Neutrophil (primary cell): ENCODE data around the gene ACTR5.

Source experiments
- H3K27ac ChIP-seq: fragments of 200-600 bp; sonication (generic); 2 replicates; pipeline ENCODE4 v1.5.1; 2016; ENCODE audit warnings: mild to moderate bottlenecking, moderate library complexity
- H3K27me3 ChIP-seq: fragments of 200-600 bp; sonication (generic); 2 replicates; pipeline ENCODE4 v1.6.0; 2016; ENCODE audit warnings: mild to moderate bottlenecking
- H3K36me3 ChIP-seq: fragments of 200-600 bp; sonication (generic); 2 replicates; pipeline ENCODE4 v1.5.1; 2017
- H3K4me1 ChIP-seq, 2 experiments: fragments of 200-600 bp in 1 of 2; sonication (generic) in 1 of 2; 1 replicate in 1 of 2; 2 replicates in 1 of 2; pipeline versions ENCODE4 v1.5.1 to v1.6.1; 2013 to 2016; ENCODE audit warnings: low read depth in 1 of 2, low read length in 1 of 2, mild to moderate bottlenecking in 1 of 2, moderate library complexity in 1 of 2; ENCODE audit not compliant: control insufficient read depth in 1 of 2, insufficient read depth in 1 of 2
- H3K4me3 ChIP-seq, 2 experiments: fragments of 200-600 bp in 1 of 2; sonication (generic) in 1 of 2; 1 replicate in 1 of 2; 2 replicates in 1 of 2; pipeline ENCODE4 v1.5.1; 2013 to 2016; ENCODE audit warnings: low read depth in 1 of 2, low read length in 1 of 2, mild to moderate bottlenecking in 1 of 2, moderate library complexity in 1 of 2
- H3K9me3 ChIP-seq: fragments of 200-600 bp; sonication (generic); 2 replicates; pipeline ENCODE4 v1.5.1; 2016
- CTCF ChIP-seq: fragments of 200-600 bp; sonication (generic); IDR thresholded peaks from 2 replicates; pipeline ENCODE4 v1.5.1; 2016; ENCODE audit warnings: antibody characterized with exemption

The ACTR5 gene

DNA sequence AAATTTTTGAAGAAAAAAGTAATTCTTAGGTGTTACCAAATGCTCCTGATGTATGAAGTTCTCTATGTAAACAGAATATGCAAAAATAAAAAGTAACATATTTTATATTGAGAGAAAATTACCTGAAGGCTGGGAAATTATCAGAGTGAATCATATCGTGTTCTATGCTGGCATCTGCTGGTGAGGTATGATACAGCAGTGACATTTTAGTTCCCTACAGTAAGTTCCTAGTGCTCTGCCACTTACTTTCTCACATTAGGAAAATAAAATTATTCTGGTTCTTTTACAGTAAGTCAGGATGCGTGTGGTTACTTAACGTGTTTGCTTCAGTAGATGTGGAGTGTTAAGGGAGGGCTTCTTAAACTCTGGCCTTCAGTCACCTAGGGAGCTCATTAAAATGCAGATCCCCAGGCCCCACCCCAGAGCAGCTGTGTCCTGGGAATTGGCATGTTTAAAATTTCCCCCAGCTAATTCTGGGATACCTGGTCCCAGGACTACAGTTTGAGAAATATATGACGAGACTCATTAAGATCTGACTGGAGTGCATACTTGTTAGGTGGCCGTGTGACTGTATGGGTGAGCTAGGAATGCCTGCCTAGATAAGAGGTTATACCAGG is 3.2 kb downstream of the ACTR5 start:
- Histone ChIP-seq H3K27ac (no peak overlapping the region), H3K36me3 (peaks cover 15% of the 10 kb centered on the region), H3K27me3 (peaks cover 11% of the 10 kb centered on the region), H3K4me1 (peaks cover 22 to 27% of the 10 kb centered on the region in 2 experiments), H3K9me3 (no peaks in the 10 kb centered on the region), H3K4me3 (no peak overlapping the region)
- TF ChIP-seq CTCF: no peak

GRCh38 chr20:38752029-38752428 is 3.8 kb downstream of the ACTR5 start:
- no peaks in the 10 kb centered on the region for H3K9me3 ChIP-seq
- H3K27ac ChIP-seq: no peak overlapping the region
- H3K36me3 ChIP-seq: peaks cover 18% of the 10 kb centered on the region
- no peak overlapping the region for H3K4me3 ChIP-seq
- TF ChIP-seq CTCF: no peak
- peaks cover 22 to 27% of the 10 kb centered on the region in 2 experiments for H3K4me1 ChIP-seq
- H3K27me3 ChIP-seq: peaks cover 6% of the 10 kb centered on the region

GRCh38 chr20:38754924-38755323 is 6.7 kb downstream of the ACTR5 start:
- H3K36me3 ChIP-seq: peaks cover 30% of the 10 kb centered on the region
- H3K27ac ChIP-seq: no peak overlapping the region
- TF ChIP-seq CTCF: no peak
- H3K4me1 ChIP-seq: peaks cover 6 to 8% of the 10 kb centered on the region in 2 experiments
- no peak overlapping the region for H3K4me3 ChIP-seq
- H3K9me3 ChIP-seq: no peaks in the 10 kb centered on the region
- H3K27me3 ChIP-seq: no peaks in the 10 kb centered on the region

DNA sequence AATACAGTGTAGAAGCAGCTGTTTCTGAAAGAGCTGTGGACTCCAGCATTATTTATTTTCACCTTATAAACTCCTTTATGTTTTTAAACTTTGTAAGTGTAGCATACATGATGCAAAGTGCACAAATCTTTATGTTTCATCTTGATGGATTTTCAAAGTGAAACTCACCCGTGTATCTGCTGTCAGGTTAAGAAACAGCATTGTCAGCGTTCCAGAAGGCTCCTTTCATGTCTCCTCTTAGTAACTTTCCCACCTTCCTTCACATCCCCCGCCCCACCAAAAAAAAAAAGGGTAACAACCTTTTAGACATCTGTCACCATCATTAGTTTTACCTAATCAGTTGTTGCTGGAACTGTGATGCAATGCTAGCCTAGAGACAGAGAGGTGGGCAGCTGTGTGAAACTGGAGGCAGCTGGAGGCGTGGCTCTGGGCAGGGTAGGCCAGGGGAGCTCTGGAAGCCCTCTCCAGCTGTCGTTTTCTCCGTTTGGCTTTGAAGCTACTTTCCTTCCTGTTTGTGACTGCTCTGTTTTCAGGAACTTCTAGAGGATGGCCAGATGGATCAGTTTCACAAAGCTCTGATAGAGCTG is 7.2 kb downstream of the ACTR5 start:
- H3K4me3 ChIP-seq: no peak overlapping the region

GRCh38 chr20:38757145-38757775 is 9.0 kb downstream of the ACTR5 start:
- Histone ChIP-seq H3K27me3 (no peaks in the 10 kb centered on the region), H3K4me3 (no peak overlapping the region), H3K9me3 (no peaks in the 10 kb centered on the region), H3K27ac (no peak overlapping the region), H3K4me1 (peaks cover 19 to 21% of the 10 kb centered on the region in 2 experiments), H3K36me3 (peaks cover 30% of the 10 kb centered on the region)
- no peak for TF ChIP-seq CTCF

More for the DNA sequence above, 7.2 kb downstream of the ACTR5 start:
- no peaks in the 10 kb centered on the region for H3K9me3 ChIP-seq
- H3K36me3 ChIP-seq: peaks cover 30% of the 10 kb centered on the region
- no peak for TF ChIP-seq CTCF
- no peak overlapping the region for H3K27ac ChIP-seq
- peaks cover 6 to 8% of the 10 kb centered on the region in 2 experiments for H3K4me1 ChIP-seq
- H3K27me3 ChIP-seq: no peaks in the 10 kb centered on the region
